ENCODE measurements around the gene MCCC2.
"Not testable (repeated sequence)": the region's sequence is repeated elsewhere in the genome, so short reads cannot be mapped to it uniquely, and the experiment has no call there.

MCCC2 gene

DNA sequence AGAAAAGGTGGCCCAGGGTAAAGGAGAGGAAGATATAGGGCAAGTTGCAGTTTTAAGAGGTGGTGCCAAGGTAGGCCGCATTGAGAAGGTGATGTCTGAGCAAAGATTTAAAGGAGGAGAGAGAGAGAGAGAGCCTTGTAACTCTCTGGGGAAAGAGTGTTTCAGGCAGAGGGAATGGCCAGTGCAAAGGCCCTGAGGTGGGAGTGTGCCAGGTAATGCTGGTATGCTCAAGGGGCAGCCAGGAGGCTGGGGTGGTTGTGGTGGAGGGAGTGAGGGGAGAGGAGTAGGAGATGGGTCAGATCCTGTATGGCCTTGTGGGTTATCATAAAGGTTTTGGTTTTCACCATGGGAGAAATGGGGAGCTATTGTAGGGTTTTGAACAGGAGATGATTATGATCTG lies 9.9 kb downstream of the MCCC2 start:
- no peaks in the 10 kb centered on the region for H3K27me3 ChIP-seq (ENCODE audit: control insufficient read depth, insufficient read depth, low read length, poor library complexity, severe bottlenecking)
- H3K27ac ChIP-seq (ENCODE audit: insufficient read depth, low read depth, low read length, poor library complexity, severe bottlenecking): no peak overlapping the region
- H3K4me1 ChIP-seq (ENCODE audit: control insufficient read depth, insufficient read depth, low read length): no peaks in the 10 kb centered on the region
- no peaks in the 10 kb centered on the region for H3K9me3 ChIP-seq (ENCODE audit: control insufficient read depth, low read length)
- WGBS, 2 experiments: 92 to 97% methylated on average over 1 of the region's 1 CpG
- no peak overlapping the region for H3K4me3 ChIP-seq (ENCODE audit: insufficient read depth, low read depth, low read length)
- H3K36me3 ChIP-seq (ENCODE audit: control insufficient read depth, insufficient read depth, low read length): peaks cover 14% of the 10 kb centered on the region

- Histone ChIP-seq H3K27ac (ENCODE audit: insufficient read depth, low read depth, low read length, poor library complexity, severe bottlenecking) (no peak overlapping the region), H3K27me3 (ENCODE audit: control insufficient read depth, insufficient read depth, low read length, poor library complexity, severe bottlenecking) (no peaks in the 10 kb centered on the region), H3K36me3 (ENCODE audit: control insufficient read depth, insufficient read depth, low read length) (peaks cover 22% of the 10 kb centered on the region), H3K4me3 (ENCODE audit: insufficient read depth, low read depth, low read length) (no peak overlapping the region), H3K9me3 (ENCODE audit: control insufficient read depth, low read length) (no peaks in the 10 kb centered on the region), H3K4me1 (ENCODE audit: control insufficient read depth, insufficient read depth, low read length) (no peaks in the 10 kb centered on the region)
- 95 to 97% methylated on average over 1 of the region's 1 CpG for WGBS, 2 experiments
Measured at GRCh38 chr5:71600783-71601182, 13.6 kb downstream of the MCCC2 start.

GRCh38 chr5:71601222-71602026 lies 14.3 kb downstream of the MCCC2 start:
- no peaks in the 10 kb centered on the region for H3K4me1 ChIP-seq (ENCODE audit: control insufficient read depth, insufficient read depth, low read length)
- H3K9me3 ChIP-seq (ENCODE audit: control insufficient read depth, low read length): no peaks in the 10 kb centered on the region
- H3K27ac ChIP-seq (ENCODE audit: insufficient read depth, low read depth, low read length, poor library complexity, severe bottlenecking): no peak overlapping the region
- peaks cover 22% of the 10 kb centered on the region for H3K36me3 ChIP-seq (ENCODE audit: control insufficient read depth, insufficient read depth, low read length)
- WGBS, 2 experiments: 84 to 86% methylated on average over 5 to 6 of the region's 6 CpGs
- no peaks in the 10 kb centered on the region for H3K27me3 ChIP-seq (ENCODE audit: control insufficient read depth, insufficient read depth, low read length, poor library complexity, severe bottlenecking)
- no peak overlapping the region for H3K4me3 ChIP-seq (ENCODE audit: insufficient read depth, low read depth, low read length)

DNA sequence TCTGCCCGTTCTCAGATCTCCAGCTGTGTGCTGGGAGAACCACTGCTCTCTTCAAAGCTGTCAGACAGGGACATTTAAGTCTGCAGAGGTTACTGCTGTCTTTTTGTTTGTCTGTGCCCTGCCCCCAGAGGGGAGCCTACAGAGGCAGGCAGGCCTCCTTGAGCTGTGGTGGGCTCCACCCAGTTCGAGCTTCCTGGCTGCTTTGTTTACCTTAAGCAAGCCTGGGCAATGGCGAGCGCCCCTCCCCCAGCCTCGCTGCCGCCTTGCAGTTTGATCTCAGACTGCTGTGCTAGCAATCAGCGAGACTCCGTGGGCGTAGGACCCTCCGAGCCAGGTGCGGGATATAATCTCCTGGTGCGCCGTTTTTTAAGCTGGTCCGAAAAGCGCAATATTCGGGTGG lies 22.8 kb downstream of the MCCC2 start:
- not testable (repeated sequence) for H3K9me3 ChIP-seq (ENCODE audit: control insufficient read depth, low read length); H3K27ac ChIP-seq (ENCODE audit: insufficient read depth, low read depth, low read length, poor library complexity, severe bottlenecking); H3K36me3 ChIP-seq (ENCODE audit: control insufficient read depth, insufficient read depth, low read length); H3K27me3 ChIP-seq (ENCODE audit: control insufficient read depth, insufficient read depth, low read length, poor library complexity, severe bottlenecking); H3K4me3 ChIP-seq (ENCODE audit: insufficient read depth, low read depth, low read length); H3K4me1 ChIP-seq (ENCODE audit: control insufficient read depth, insufficient read depth, low read length)
- 92 to 93% methylated on average over 5 to 8 of the region's 16 CpGs for WGBS, 2 experiments

DNA sequence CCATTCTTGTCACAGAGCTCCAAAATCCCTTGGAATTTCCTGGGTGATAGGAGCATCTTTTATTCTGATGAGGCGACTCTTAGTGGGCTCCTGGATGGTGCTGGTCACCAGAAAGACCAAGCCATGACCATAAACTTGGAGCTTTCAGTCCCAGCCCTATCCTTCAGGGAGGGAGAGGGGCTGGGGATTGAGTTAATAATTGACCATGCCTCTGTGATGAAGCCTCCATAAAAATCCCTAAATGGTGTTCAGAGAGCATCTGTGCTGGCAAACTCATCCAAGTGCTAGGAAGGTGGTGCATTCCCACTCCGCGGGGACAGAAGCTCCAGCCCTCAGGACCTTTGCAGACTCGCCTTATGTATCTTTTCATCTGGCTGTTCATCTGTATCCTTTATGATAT lies 28.7 kb downstream of the MCCC2 start:
- Histone ChIP-seq H3K4me3 (ENCODE audit: insufficient read depth, low read depth, low read length) (no peak overlapping the region), H3K9me3 (ENCODE audit: control insufficient read depth, low read length) (no peaks in the 10 kb centered on the region), H3K27me3 (ENCODE audit: control insufficient read depth, insufficient read depth, low read length, poor library complexity, severe bottlenecking) (no peaks in the 10 kb centered on the region), H3K36me3 (ENCODE audit: control insufficient read depth, insufficient read depth, low read length) (peaks cover 6% of the 10 kb centered on the region), H3K27ac (ENCODE audit: insufficient read depth, low read depth, low read length, poor library complexity, severe bottlenecking) (no peak overlapping the region), H3K4me1 (ENCODE audit: control insufficient read depth, insufficient read depth, low read length) (no peaks in the 10 kb centered on the region)
- 73 to 74% methylated on average over 4 of the region's 4 CpGs for WGBS, 2 experiments

- no peak overlapping the region for H3K4me3 ChIP-seq (ENCODE audit: insufficient read depth, low read depth, low read length)
- 93 to 96% methylated on average over 2 of the region's 2 CpGs for WGBS, 2 experiments
- H3K27ac ChIP-seq (ENCODE audit: insufficient read depth, low read depth, low read length, poor library complexity, severe bottlenecking): no peak overlapping the region
- H3K4me1 ChIP-seq (ENCODE audit: control insufficient read depth, insufficient read depth, low read length): no peaks in the 10 kb centered on the region
- no peaks in the 10 kb centered on the region for H3K9me3 ChIP-seq (ENCODE audit: control insufficient read depth, low read length)
- no peaks in the 10 kb centered on the region for H3K36me3 ChIP-seq (ENCODE audit: control insufficient read depth, insufficient read depth, low read length)
- no peaks in the 10 kb centered on the region for H3K27me3 ChIP-seq (ENCODE audit: control insufficient read depth, insufficient read depth, low read length, poor library complexity, severe bottlenecking)
Measured at GRCh38 chr5:71620630-71621029, 33.5 kb downstream of the MCCC2 start.

- no peaks in the 10 kb centered on the region for H3K4me1 ChIP-seq (ENCODE audit: control insufficient read depth, insufficient read depth, low read length)
- 86 to 94% methylated on average over 3 of the region's 3 CpGs for WGBS, 2 experiments
- no peaks in the 10 kb centered on the region for H3K9me3 ChIP-seq (ENCODE audit: control insufficient read depth, low read length)
- H3K36me3 ChIP-seq (ENCODE audit: control insufficient read depth, insufficient read depth, low read length): no peaks in the 10 kb centered on the region
- no peak overlapping the region for H3K27ac ChIP-seq (ENCODE audit: insufficient read depth, low read depth, low read length, poor library complexity, severe bottlenecking)
- H3K27me3 ChIP-seq (ENCODE audit: control insufficient read depth, insufficient read depth, low read length, poor library complexity, severe bottlenecking): no peaks in the 10 kb centered on the region
- H3K4me3 ChIP-seq (ENCODE audit: insufficient read depth, low read depth, low read length): no peak overlapping the region
Measured at GRCh38 chr5:71621268-71621667, 34.1 kb downstream of the MCCC2 start.

GRCh38 chr5:71621741-71622140 lies 34.6 kb downstream of the MCCC2 start:
- no peaks in the 10 kb centered on the region for H3K36me3 ChIP-seq (ENCODE audit: control insufficient read depth, insufficient read depth, low read length)
- 92 to 93% methylated on average over 2 of the region's 2 CpGs for WGBS, 2 experiments
- no peaks in the 10 kb centered on the region for H3K9me3 ChIP-seq (ENCODE audit: control insufficient read depth, low read length)
- no peaks in the 10 kb centered on the region for H3K27me3 ChIP-seq (ENCODE audit: control insufficient read depth, insufficient read depth, low read length, poor library complexity, severe bottlenecking)
- H3K4me1 ChIP-seq (ENCODE audit: control insufficient read depth, insufficient read depth, low read length): no peaks in the 10 kb centered on the region
- no peak overlapping the region for H3K4me3 ChIP-seq (ENCODE audit: insufficient read depth, low read depth, low read length)
- H3K27ac ChIP-seq (ENCODE audit: insufficient read depth, low read depth, low read length, poor library complexity, severe bottlenecking): no peak overlapping the region

DNA sequence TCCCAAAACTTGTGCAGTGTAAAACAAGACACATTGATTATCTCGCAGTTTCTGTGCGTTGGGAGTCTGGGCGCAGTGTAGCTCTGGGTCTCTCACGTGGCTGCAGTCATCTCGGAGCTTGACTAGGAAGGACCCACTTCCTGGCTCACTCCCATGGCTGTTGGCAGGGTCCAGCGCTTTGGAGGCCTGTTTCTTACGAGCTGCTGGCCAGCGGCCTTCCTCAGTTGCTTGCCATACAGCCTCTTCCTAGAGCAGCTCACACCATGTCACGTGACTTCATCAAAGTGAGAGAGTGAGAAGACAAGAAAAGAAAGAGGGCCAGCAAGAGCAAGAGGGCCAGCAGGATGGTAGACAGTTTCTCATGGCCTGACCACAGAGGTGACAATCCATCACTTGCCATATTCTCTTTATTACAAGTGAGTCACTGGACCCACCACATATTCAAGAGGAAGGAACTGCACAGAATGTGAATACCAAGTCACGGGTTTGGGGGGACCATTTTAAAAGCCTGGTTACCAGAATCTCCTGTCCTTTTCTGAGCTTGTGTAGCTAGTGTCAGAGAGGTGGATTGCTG lies 36.2 kb downstream of the MCCC2 start:
- WGBS, 2 experiments: 96 to 97% methylated on average over 10 of the region's 10 CpGs
- no peaks in the 10 kb centered on the region for H3K9me3 ChIP-seq (ENCODE audit: control insufficient read depth, low read length)

DNA sequence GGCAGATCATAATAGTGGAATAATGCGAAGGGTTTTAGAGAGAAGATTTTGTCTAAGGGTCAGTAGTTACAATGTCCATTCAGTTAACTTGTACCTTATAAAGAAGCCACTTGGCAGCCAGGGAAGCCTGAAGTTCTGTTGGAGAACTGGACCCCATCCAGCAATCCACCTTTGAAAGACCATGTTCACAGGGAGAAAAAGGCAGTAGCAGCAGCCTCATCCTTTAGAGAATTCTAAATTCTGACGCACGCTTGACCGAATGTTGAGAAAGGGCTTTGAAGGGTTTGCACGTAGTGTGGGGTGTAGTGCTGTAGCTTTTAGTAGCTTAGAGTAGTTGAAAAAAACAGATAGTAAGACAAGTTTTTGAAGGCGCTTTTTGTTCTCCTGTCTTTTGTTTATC lies 42.8 kb downstream of the MCCC2 start:
- no peaks in the 10 kb centered on the region for H3K9me3 ChIP-seq (ENCODE audit: control insufficient read depth, low read length)
- no peaks in the 10 kb centered on the region for H3K27me3 ChIP-seq (ENCODE audit: control insufficient read depth, insufficient read depth, low read length, poor library complexity, severe bottlenecking)
- no peak overlapping the region for H3K27ac ChIP-seq (ENCODE audit: insufficient read depth, low read depth, low read length, poor library complexity, severe bottlenecking)
- no peaks in the 10 kb centered on the region for H3K4me1 ChIP-seq (ENCODE audit: control insufficient read depth, insufficient read depth, low read length)
- 90% methylated on average over 6 of the region's 6 CpGs for WGBS, 2 experiments
- no peak overlapping the region for H3K4me3 ChIP-seq (ENCODE audit: insufficient read depth, low read depth, low read length)
- no peaks in the 10 kb centered on the region for H3K36me3 ChIP-seq (ENCODE audit: control insufficient read depth, insufficient read depth, low read length)

More for the DNA sequence above, 36.2 kb downstream of the MCCC2 start:
- Histone ChIP-seq H3K27ac (ENCODE audit: insufficient read depth, low read depth, low read length, poor library complexity, severe bottlenecking) (no peak overlapping the region), H3K27me3 (ENCODE audit: control insufficient read depth, insufficient read depth, low read length, poor library complexity, severe bottlenecking) (no peaks in the 10 kb centered on the region), H3K4me3 (ENCODE audit: insufficient read depth, low read depth, low read length) (no peak overlapping the region), H3K36me3 (ENCODE audit: control insufficient read depth, insufficient read depth, low read length) (no peaks in the 10 kb centered on the region), H3K4me1 (ENCODE audit: control insufficient read depth, insufficient read depth, low read length) (no peaks in the 10 kb centered on the region)
